SU-DHL-6 (cell line): Measurements from ENCODE around the gene CAPN3.

Experiments used
- H2AFZ ChIP-seq: fragments of 200-600 bp; sonication (generic); 2 replicates; pipeline ENCODE4 v1.6.1; 2014; ENCODE audit warnings: low read depth, mild to moderate bottlenecking, moderate library complexity, mixed read lengths, antibody characterized with exemption, low read length; ENCODE audit not compliant: severe bottlenecking
- H3F3A ChIP-seq: fragments of 200-600 bp; shearing (Covaris generic); 2 replicates; pipeline ENCODE4 v1.6.0; 2016; ENCODE audit warnings: antibody characterized with exemption, mild to moderate bottlenecking; ENCODE audit not compliant: insufficient read depth
- H3K27ac ChIP-seq: fragments of 200-600 bp; sonication (generic); 2 replicates; pipeline ENCODE4 v1.5.1; 2016; ENCODE audit warnings: low read depth, mild to moderate bottlenecking, low read length, moderate library complexity, mixed read lengths
- H3K27me3 ChIP-seq: fragments of 200-600 bp; sonication (generic), shearing (Covaris generic); 2 replicates; pipeline ENCODE4 v1.6.0; 2014; ENCODE audit warnings: mild to moderate bottlenecking, low read length
- H3K36me3 ChIP-seq: fragments of 200-600 bp; sonication (generic); 2 replicates; pipeline ENCODE4 v1.6.1; 2014; ENCODE audit warnings: mild to moderate bottlenecking, low read length, mixed read lengths
- H3K4me2 ChIP-seq: fragments of 300-600, 200-600 bp; shearing (Covaris generic), sonication (generic); 2 replicates; pipeline ENCODE4 v1.6.0; 2014; ENCODE audit warnings: low read length, low read depth, mild to moderate bottlenecking; ENCODE audit not compliant: poor library complexity, severe bottlenecking
- H3K4me3 ChIP-seq: fragments of 200-600 bp; sonication (generic); 2 replicates; pipeline ENCODE4 v1.5.1; 2014; ENCODE audit warnings: antibody characterized with exemption, low read length, mild to moderate bottlenecking, mixed read lengths; ENCODE audit not compliant: insufficient read depth, poor library complexity, severe bottlenecking
- H3K79me2 ChIP-seq: fragments of 200-600 bp; sonication (generic); 2 replicates; pipeline ENCODE4 v1.6.1; 2014; ENCODE audit warnings: mild to moderate bottlenecking, low read length, moderate library complexity; ENCODE audit not compliant: insufficient read depth
- H3K9ac ChIP-seq: fragments of 200-600 bp; sonication (generic); 2 replicates; pipeline ENCODE4 v1.7.0; 2014; ENCODE audit warnings: mild to moderate bottlenecking, low read length
- H3K9me2 ChIP-seq: fragments of 200-600 bp; sonication (generic); replicated peaks from 2 replicates; pipeline ENCODE4 v1.6.1; 2014; ENCODE audit warnings: low read length; ENCODE audit not compliant: insufficient read depth
- H3K9me3 ChIP-seq: fragments of 200-600 bp; sonication (generic); 2 replicates; pipeline ENCODE4 v1.6.1; 2014; ENCODE audit warnings: low read length, mixed read lengths; ENCODE audit not compliant: insufficient read depth
- H4K20me1 ChIP-seq: fragments of 200-600 bp; sonication (generic); 2 replicates; pipeline ENCODE4 v1.6.1; 2014; ENCODE audit warnings: low read depth, mild to moderate bottlenecking, antibody characterized with exemption, low read length, moderate library complexity, mixed read lengths
- CTCF ChIP-seq: fragments of 200-600 bp; sonication (generic); IDR thresholded peaks from one replicate; pipeline ENCODE4 v1.5.1; 2017; ENCODE audit warnings: antibody characterized with exemption, mild to moderate bottlenecking, low read length, moderate library complexity; ENCODE audit not compliant: insufficient read depth, poor library complexity, severe bottlenecking
- EZH2phosphoT487 ChIP-seq: fragments of 200-600 bp; sonication (generic), shearing (Covaris generic); conservative IDR thresholded peaks from 2 replicates; pipeline ENCODE4 v1.6.1; 2018; ENCODE audit warnings: mild to moderate bottlenecking, antibody characterized with exemption, low read length, moderate library complexity, mixed read lengths

CAPN3 gene

DNA sequence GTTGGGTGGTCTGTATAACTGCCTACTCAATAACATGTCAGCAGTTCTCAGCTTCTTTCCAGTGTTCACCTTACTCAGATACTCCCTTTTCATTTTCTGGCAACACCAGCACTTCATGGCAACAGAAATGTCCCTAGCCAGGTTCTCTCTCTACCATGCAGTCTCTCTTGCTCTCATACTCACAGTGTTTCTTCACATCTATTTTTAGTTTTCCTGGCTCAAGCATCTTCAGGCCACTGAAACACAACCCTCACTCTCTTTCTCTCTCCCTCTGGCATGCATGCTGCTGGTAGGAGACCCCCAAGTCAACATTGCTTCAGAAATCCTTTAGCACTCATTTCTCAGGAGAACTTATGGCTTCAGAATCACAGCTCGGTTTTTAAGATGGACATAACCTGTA, at the start of gene CAPN3:
Gene CAPN3 (plus strand): TSS at position 253 of the 400 bp plus-strand sequence. CDS start 305 bp downstream, outside the sequence.
- no peak within 1 kb of the TSS for H3K9ac ChIP-seq
- H3K27ac ChIP-seq, result no peak within 1 kb of the TSS
- no peak within 1 kb of the TSS for H3K4me2 ChIP-seq
- H2AFZ ChIP-seq, result no peak within 1 kb of the TSS
- no peaks in the 10 kb centered on the region for H3K9me2 ChIP-seq
- H3K9me3 ChIP-seq, result no peaks in the 10 kb centered on the region
- TF ChIP-seq CTCF (no peak), EZH2phosphoT487 (no peak)
- no peaks in the 10 kb centered on the region for H4K20me1 ChIP-seq
- no peaks in the 10 kb centered on the region for H3F3A ChIP-seq
- H3K27me3 ChIP-seq, result no peaks in the 10 kb centered on the region
- no peaks in the 10 kb centered on the region for H3K36me3 ChIP-seq
- H3K4me3 ChIP-seq, result no peak within 1 kb of the TSS
- H3K79me2 ChIP-seq, result no peaks in the 10 kb centered on the region

DNA sequence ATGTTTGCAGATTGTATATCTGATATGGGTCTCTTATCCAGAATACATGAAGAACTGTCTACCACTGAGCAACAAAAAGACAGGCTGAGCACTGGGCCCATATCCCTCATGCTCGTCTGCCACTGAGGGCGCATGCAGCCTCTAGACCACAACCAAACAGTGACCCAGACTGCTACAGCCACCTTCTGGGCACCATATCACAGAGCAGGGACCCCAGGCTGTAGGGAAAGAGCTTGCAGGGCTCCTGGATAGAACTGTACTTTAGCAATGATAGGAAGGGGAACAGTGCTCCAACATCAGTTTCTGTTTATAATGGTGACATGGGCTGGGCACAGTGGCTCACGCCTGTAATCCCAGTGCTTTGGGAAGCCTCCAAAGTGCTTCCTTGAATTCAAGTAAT, 45.8 kb upstream of the CAPN3 start:
- H3K9me2 ChIP-seq, result no peaks in the 10 kb centered on the region
- TF ChIP-seq EZH2phosphoT487, result no peak
- TF ChIP-seq CTCF, result no peak

GRCh38 chr15:42314818-42315217, 44.5 kb upstream of the CAPN3 start:
- Histone ChIP-seq H2AFZ (no peak overlapping the region), H3F3A (no peaks in the 10 kb centered on the region), H3K4me2 (no peak overlapping the region), H3K9me2 (no peaks in the 10 kb centered on the region), H3K9me3 (no peaks in the 10 kb centered on the region), H3K27ac (no peak overlapping the region), H3K9ac (no peak overlapping the region), H3K36me3 (no peaks in the 10 kb centered on the region), H3K79me2 (no peaks in the 10 kb centered on the region), H3K4me3 (no peak overlapping the region), H4K20me1 (no peaks in the 10 kb centered on the region), H3K27me3 (no peaks in the 10 kb centered on the region)
- TF ChIP-seq EZH2phosphoT487 (no peak), CTCF (no peak)

More for the DNA sequence above, 45.8 kb upstream of the CAPN3 start:
- H3K4me3 ChIP-seq, result no peak overlapping the region
- no peaks in the 10 kb centered on the region for H3K9me3 ChIP-seq
- H3K36me3 ChIP-seq, result no peaks in the 10 kb centered on the region
- H3F3A ChIP-seq, result no peaks in the 10 kb centered on the region
- no peak overlapping the region for H3K27ac ChIP-seq
- H3K9ac ChIP-seq, result no peak overlapping the region
- H3K27me3 ChIP-seq, result no peaks in the 10 kb centered on the region
- H3K79me2 ChIP-seq, result no peaks in the 10 kb centered on the region
- no peaks in the 10 kb centered on the region for H4K20me1 ChIP-seq
- no peak overlapping the region for H2AFZ ChIP-seq
- H3K4me2 ChIP-seq, result no peak overlapping the region
